Skeletal muscle satellite cell (primary cell): ENCODE measurements around the gene DIO2. TPM values are rescaled to one million over a fixed set of nuclear protein-coding genes. Genes with fewer than 3 reads are reported as not detected.

ENCODE experiments used
- H3K27me3 ChIP-seq: 2 replicates; pipeline ENCODE4 v1.7.0; 2013; ENCODE audit warnings: low read length; ENCODE audit not compliant: control insufficient read depth, insufficient read depth
- H3K36me3 ChIP-seq: 2 replicates; pipeline ENCODE4 v1.7.0; 2013; ENCODE audit warnings: mild to moderate bottlenecking, control low read depth, low read length; ENCODE audit not compliant: insufficient read depth
- H3K4me1 ChIP-seq: 2 replicates; pipeline ENCODE4 v1.7.0; 2013; ENCODE audit warnings: low read length; ENCODE audit not compliant: control insufficient read depth, insufficient read depth
- H3K4me2 ChIP-seq: 2 replicates; pipeline ENCODE4 v1.7.0; 2013; ENCODE audit warnings: mild to moderate bottlenecking, low read length
- H3K4me3 ChIP-seq: 2 replicates; pipeline ENCODE4 v1.7.0; 2013; ENCODE audit warnings: low read length
- H3K9ac ChIP-seq: 2 replicates; pipeline ENCODE4 v1.7.0; 2013; ENCODE audit warnings: mild to moderate bottlenecking, low read depth, low read length, moderate library complexity
- H3K9me3 ChIP-seq: replicated peaks from 2 replicates; pipeline ENCODE4 v1.7.0; 2013; ENCODE audit warnings: mild to moderate bottlenecking, control low read depth, low read length
- total RNA-seq: library from RNA; depleted of rRNA; stranded (reverse); fragments of >200 nt; gene quantifications from 2 replicates; pipeline ENCODE4 v1.2.3, GENCODE V29; 2012; rRNA removed

DIO2 gene
- under 0.01 TPM in 2 replicates for total RNA-seq

DNA sequence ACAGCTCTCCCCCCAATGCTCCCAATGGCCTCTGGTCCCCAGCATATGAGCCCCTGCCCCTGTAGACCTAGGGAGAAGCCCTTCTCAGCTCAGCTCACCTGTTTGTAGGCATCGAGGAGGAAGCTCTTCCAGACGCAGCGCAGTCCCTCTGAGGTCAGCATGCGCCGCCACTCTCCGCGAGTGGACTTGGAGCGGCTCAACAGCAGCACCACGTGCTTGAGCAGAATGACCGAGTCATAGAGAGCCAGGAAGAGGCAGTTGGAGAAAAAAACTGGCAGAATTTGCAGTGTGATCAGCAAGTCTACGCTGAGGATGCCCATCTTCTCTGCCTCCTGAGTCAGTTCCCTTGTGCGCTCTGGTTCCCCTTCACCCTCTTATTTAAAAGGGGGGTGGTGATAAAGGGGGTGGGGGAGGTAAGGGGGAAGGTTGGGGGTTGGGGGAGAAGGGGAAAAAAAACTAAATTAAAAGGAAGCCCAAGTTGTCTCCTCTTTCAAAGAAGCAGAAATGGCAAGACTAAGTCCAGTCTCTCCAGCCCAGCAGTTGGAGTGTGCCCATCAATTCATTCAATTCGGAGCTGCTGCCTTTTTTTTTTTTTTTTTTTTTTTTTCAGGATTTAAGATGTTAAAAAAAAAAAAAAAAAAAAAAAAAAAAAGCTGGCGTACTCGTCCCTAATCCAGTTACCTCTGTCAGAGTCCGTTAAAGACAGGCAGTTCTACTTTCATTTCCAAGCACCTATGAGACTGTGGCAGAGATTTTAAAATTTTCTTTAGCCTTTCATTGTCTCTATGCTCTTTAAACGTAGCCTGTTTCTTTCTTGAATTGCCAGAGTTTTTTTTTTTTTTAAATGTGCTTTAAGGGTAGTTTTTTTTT, at the start of gene DIO2:
DIO2 (minus strand) TSS at position 352 of the 870 bp plus-strand sequence; CDS start at position 320, 32 bp downstream.
- Histone ChIP-seq H3K4me1 (peaks cover 17% of the 10 kb centered on the region), H3K4me2 (peak within 1 kb of the TSS; percentile 93), H3K9ac (peak within 1 kb of the TSS; percentile 66), H3K9me3 (no peaks in the 10 kb centered on the region), H3K4me3 (peak within 1 kb of the TSS; percentile 66), H3K36me3 (no peaks in the 10 kb centered on the region), H3K27me3 (peaks cover 4% of the 10 kb centered on the region)

DNA sequence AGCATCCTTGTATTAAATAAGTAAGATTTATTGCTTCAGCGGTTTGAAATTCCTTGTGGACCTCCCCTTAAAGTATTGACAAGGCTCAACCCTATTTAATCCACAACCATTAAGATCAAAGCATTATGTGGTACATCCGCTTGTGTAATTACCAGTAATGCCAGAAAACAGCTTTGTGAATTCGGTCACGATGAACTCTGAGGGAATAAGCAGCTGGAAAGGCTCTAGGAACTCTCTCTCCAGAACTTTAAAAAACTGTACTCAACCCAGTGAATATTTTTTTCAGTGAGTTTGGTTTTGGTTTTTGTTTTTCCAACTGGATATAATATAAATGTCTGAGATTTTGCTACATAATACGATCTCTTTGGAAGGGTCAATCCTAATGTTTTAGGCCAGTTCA, 49.3 kb upstream of the DIO2 start:
- H3K27me3 ChIP-seq: no peaks in the 10 kb centered on the region
- no peak overlapping the region for H3K4me3 ChIP-seq
- H3K4me1 ChIP-seq: no peaks in the 10 kb centered on the region
- H3K36me3 ChIP-seq: no peaks in the 10 kb centered on the region
- H3K9ac ChIP-seq: no peak overlapping the region
- no peaks in the 10 kb centered on the region for H3K9me3 ChIP-seq
- H3K4me2 ChIP-seq: no peak overlapping the region

DNA sequence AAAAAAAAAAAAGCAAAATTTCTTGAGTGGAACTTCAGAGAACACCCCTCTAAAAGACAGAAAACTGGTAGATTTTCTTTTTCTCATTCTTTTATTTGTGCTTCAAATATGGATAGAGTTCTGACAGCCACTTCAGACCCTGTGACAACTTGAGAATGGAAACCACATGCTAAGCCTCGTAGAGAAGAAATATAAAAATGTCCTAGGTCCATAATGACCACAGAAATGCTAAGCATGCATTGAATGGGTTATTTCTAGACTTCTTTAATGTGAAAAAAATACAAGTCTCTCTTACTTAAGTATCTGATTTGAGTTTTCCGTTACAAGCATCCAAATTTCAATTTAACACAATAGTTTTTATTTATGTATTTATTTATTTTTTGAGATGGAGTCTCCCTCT, 28.3 kb upstream of the DIO2 start:
- H3K9ac ChIP-seq: no peak overlapping the region

DNA sequence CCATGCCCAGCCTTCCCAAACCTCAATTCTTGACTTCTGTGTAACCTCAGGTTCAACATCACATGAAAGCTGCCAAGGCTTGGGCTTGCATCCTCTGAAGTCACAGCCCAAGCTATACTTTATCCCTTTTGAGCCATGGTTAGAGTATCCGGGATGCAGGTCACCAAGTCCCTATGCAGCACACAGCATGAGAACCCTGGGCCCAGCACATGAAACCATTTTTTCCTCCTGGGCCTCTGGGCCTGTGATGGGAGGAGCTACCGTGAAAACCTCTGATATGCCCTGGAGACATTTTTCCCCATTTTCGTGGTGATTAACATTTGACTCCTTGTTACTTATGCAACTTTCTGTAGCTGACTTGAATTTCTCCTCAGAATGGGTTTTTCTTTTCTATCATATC, 25.8 kb upstream of the DIO2 start:
- H3K36me3 ChIP-seq: no peaks in the 10 kb centered on the region
- no peak overlapping the region for H3K4me3 ChIP-seq
- H3K4me2 ChIP-seq: no peak overlapping the region
- H3K9ac ChIP-seq: no peak overlapping the region
- no peaks in the 10 kb centered on the region for H3K27me3 ChIP-seq
- no peaks in the 10 kb centered on the region for H3K9me3 ChIP-seq
- no peaks in the 10 kb centered on the region for H3K4me1 ChIP-seq

More for the DNA sequence above, 28.3 kb upstream of the DIO2 start:
- H3K4me1 ChIP-seq: no peaks in the 10 kb centered on the region
- H3K9me3 ChIP-seq: no peaks in the 10 kb centered on the region
- no peak overlapping the region for H3K4me2 ChIP-seq
- no peaks in the 10 kb centered on the region for H3K36me3 ChIP-seq
- no peak overlapping the region for H3K4me3 ChIP-seq
- no peaks in the 10 kb centered on the region for H3K27me3 ChIP-seq

DNA sequence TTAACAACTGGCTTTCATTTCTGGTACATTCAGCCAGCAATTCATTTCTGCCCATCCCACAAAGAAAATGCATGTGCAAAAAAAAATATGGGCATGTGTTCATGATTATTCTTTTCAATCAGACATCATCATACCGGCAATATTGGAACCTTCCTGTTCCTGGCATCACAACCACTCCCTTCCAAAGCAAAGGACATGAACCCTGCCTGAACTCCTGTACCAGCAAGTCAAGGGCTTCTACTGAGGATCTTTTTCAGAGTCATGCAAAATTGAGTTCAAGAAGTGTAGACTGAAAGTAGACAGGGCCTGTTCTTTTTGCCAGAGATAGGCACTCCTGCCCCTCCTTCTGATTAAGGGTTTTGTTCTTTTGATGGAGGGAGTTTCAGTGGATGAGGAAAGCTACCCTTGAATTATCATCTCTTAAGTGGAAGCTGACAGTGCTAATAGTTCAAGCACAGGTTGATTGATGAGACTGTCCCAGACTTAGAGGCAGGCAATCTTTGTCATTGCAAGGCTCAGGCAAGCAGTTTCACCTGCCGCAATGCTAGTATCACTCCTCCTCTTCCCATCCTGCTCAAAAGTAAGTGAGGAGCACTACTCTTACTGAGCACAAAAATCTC, 22.3 kb upstream of the DIO2 start:
- no peaks in the 10 kb centered on the region for H3K27me3 ChIP-seq
- H3K4me2 ChIP-seq: no peak overlapping the region
- H3K36me3 ChIP-seq: no peaks in the 10 kb centered on the region
- H3K9ac ChIP-seq: no peak overlapping the region
- no peaks in the 10 kb centered on the region for H3K4me1 ChIP-seq
- no peak overlapping the region for H3K4me3 ChIP-seq
- H3K9me3 ChIP-seq: no peaks in the 10 kb centered on the region

DNA sequence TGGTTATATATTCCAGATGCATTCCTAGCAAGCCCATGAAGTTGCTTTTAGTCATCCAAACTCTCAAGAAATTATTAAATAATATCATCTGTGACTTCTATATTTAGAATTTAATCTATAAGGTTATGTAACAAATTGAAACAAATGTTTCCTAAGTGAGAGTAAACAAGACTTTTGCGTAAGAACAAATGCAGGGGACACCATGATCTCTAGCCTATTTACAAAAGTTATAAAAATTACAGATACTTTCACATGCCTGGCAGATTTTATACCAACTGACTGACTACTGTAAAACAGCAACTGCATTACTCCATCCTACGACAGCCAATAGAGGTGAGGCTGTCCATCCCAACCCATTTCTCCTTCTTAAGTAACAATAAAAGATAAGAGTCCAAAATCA, 20.4 kb upstream of the DIO2 start:
- Histone ChIP-seq H3K4me2 (no peak overlapping the region), H3K27me3 (no peaks in the 10 kb centered on the region), H3K4me1 (no peaks in the 10 kb centered on the region), H3K9me3 (no peaks in the 10 kb centered on the region), H3K4me3 (no peak overlapping the region), H3K9ac (no peak overlapping the region), H3K36me3 (no peaks in the 10 kb centered on the region)

DNA sequence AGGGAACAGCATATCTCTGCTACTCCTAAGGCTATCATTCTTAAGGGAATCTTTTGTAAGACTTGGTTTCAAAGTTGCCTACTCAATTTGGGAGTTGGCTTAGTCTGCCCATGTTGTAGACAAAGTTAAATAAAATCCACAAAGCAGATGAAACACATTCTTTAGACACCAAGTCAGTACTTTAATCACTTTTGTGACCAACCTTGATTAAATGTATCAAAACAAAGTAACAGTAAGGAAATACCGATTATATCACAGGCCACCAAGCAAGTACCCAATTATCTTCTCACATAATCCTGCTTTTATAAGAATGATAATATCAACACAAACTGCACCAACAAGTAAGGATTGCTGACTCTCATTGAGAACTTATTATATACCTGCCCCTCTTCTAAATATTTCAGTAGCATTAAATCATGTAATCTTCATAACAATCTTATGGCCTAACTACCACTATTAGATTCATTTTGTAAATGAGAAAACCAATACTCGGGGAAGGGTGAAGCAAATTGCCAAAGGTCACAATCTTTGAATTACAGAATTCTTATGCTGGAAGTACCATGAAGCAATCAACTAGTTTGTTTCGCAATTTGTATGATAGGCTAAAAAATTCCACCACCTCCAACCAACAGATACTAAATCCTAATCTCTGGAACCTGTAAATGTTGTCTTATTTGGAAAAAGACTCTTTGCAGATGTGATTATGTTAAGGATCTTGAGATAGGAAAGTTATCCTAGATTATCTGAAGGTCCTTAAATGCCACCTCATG, 12.6 kb upstream of the DIO2 start:
- H3K4me2 ChIP-seq: no peak overlapping the region
- H3K36me3 ChIP-seq: no peaks in the 10 kb centered on the region
- H3K4me3 ChIP-seq: no peak overlapping the region
- no peak overlapping the region for H3K9ac ChIP-seq
- no peaks in the 10 kb centered on the region for H3K9me3 ChIP-seq
- no peaks in the 10 kb centered on the region for H3K27me3 ChIP-seq
- no peaks in the 10 kb centered on the region for H3K4me1 ChIP-seq

DNA sequence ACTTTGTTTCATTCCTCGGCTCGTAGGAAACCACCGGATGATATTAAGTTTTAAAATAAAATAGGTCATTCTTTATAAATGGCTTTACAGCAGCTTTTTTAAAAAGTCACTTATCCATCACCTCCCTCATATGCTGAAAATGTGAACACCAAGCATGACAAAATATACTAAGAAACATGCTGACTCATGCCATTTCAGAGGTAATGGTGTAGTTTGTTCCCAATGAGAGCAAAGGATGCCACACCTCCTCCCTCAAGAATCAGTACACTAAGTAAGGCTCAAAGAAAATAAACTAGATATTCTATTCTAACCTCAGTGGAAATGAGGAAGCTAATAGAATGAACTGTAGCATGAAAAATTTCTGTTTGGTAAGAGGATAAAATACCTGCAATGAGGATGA, 5.5 kb upstream of the DIO2 start:
- Histone ChIP-seq H3K4me3 (no peak overlapping the region), H3K9ac (no peak overlapping the region), H3K27me3 (no peaks in the 10 kb centered on the region), H3K4me1 (peaks cover 19% of the 10 kb centered on the region), H3K4me2 (no peak overlapping the region), H3K36me3 (no peaks in the 10 kb centered on the region), H3K9me3 (no peaks in the 10 kb centered on the region)

DNA sequence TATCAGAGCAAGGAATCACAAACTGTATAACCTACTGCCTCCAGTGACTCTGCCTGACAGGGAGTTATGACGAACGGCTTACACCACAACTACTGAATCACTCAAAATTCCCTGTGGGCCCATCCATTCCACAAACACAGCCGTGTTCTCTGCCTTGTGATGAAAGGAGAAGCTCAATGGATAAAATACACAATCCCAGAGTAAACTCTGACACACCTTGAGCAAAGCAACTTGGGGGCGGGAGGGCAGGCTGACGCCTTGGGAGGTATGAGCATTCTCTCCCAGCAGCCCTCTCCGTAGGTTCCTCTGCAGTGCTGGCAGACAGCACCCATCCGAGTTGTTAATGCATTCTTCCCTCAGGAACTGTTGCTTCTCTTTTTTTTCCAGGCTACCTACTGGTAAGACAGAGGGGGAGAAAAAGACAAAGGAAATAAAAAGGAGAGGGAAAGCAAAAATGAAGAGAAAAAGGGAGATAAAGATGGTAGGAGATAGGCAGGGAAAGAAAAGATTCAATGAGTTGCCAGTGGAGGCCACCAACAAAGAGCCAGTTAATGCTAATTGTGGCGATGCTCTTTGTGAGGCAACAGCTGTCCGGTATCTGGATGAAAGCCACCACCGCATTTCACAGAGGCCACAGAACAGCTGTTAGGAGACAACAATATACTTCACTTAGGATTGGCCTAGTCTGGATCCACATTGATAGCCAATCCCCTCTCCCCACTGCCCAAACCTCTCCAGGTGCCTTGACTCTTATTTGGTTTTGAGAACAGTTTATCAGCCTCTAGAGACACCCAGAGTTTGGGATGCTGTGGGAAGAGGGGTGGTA, 4.7 kb upstream of the DIO2 start:
- H3K36me3 ChIP-seq: no peaks in the 10 kb centered on the region
- H3K27me3 ChIP-seq: peaks cover under 1% of the 10 kb centered on the region
- H3K9ac ChIP-seq: no peak overlapping the region
- H3K9me3 ChIP-seq: no peaks in the 10 kb centered on the region
- H3K4me3 ChIP-seq: no peak overlapping the region
- H3K4me2 ChIP-seq: peak overlapping the region; percentile 12
- H3K4me1 ChIP-seq: peaks cover 21% of the 10 kb centered on the region

DNA sequence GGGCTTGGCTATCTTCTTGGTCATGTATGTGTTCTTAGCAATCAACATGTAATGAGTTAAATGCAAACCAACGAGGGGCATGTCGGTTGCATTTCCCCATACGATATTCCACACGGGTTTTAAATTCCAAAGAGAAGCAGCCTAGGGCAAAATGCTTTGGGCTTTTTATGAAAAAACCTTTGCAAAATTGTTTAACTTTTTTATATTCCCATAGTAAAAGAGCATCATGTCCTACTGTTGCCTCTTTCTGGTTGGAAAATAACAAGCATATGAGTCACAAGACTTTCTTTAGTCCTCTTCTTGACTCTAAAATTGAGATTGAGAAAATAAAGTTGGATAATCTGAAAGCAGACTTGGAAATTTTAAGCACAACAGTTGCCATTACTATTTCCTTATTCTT, 3.8 kb upstream of the DIO2 start:
- Histone ChIP-seq H3K4me2 (no peak overlapping the region), H3K9ac (no peak overlapping the region), H3K4me3 (no peak overlapping the region), H3K36me3 (no peaks in the 10 kb centered on the region), H3K27me3 (peaks cover 4% of the 10 kb centered on the region), H3K9me3 (no peaks in the 10 kb centered on the region), H3K4me1 (peaks cover 23% of the 10 kb centered on the region)

DNA sequence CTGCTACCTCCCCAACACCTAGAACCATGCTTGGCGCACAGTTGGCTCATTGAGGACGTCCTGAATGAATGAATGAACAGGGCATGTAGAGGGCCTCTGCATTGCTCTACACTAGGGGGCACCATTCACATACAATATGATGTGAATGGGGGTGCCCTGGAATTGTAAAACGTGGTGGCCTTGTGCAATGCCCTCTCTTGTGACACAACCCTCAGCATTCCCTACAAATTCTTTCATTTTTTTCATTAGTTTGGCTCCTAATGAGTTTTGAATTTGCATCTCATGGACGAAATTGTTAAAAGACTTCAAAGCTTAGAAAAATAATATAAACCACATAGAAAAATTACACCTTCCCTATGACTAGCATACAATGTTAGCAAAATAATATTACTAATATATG, 2.3 kb upstream of the DIO2 start:
- Histone ChIP-seq H3K9ac (no peak overlapping the region), H3K27me3 (peaks cover 4% of the 10 kb centered on the region), H3K4me3 (no peak overlapping the region), H3K9me3 (no peaks in the 10 kb centered on the region), H3K4me2 (no peak overlapping the region), H3K36me3 (no peaks in the 10 kb centered on the region), H3K4me1 (peaks cover 23% of the 10 kb centered on the region)
